Keratinocyte (primary cell): Measurements from ENCODE around the gene ZER1. TPM values are rescaled to one million over a fixed set of nuclear protein-coding genes. Genes with fewer than 3 reads are reported as not detected.

ENCODE experiments used
- DNase-seq: peaks from one replicate; pipeline ENCODE4 v3.0.0-alpha.2; 2011; ENCODE audit warnings: low read depth, missing footprints, low spot score
- FAIRE-seq: peaks from 2 replicates; lab custom pipeline; 2011; peaks lifted over from hg19 to GRCh38; lab: Jason Lieb, UNC
- H2AFZ ChIP-seq: 2 replicates; pipeline ENCODE4 v1.6.0; 2012; ENCODE audit warnings: low read length, control low read depth, inconsistent platforms; ENCODE audit not compliant: control insufficient read depth
- H3K27ac ChIP-seq: 2 replicates; pipeline ENCODE4 v1.5.1; 2011; ENCODE audit warnings: low read length; ENCODE audit not compliant: control insufficient read depth, insufficient read depth
- H3K27me3 ChIP-seq: 3 replicates; pipeline ENCODE4 v1.6.0; 2011; ENCODE audit warnings: low read length; ENCODE audit not compliant: control insufficient read depth, insufficient read depth; ENCODE audit errors: extremely low read depth
- H3K36me3 ChIP-seq, 2 experiments: 2 replicates in 1 of 2; 3 replicates in 1 of 2; pipeline ENCODE4 v1.5.1; 2011; ENCODE audit warnings: low read length in 2 of 2, mild to moderate bottlenecking in 1 of 2; ENCODE audit not compliant: control insufficient read depth in 2 of 2, insufficient read depth in 2 of 2; ENCODE audit errors: extremely low read depth in 1 of 2
- H3K4me1 ChIP-seq: 3 replicates; pipeline ENCODE4 v1.5.1; 2011; ENCODE audit warnings: low read length; ENCODE audit not compliant: control insufficient read depth, insufficient read depth; ENCODE audit errors: extremely low read depth
- H3K4me2 ChIP-seq: 3 replicates; pipeline ENCODE4 v1.6.0; 2011; ENCODE audit warnings: low read depth, low read length; ENCODE audit not compliant: control insufficient read depth, insufficient read depth; ENCODE audit errors: extremely low read depth
- H3K4me3 ChIP-seq, 3 experiments: fragments of 200-600 bp in 1 of 3; sonication (generic) in 1 of 3; 2 replicates in 2 of 3; 3 replicates in 1 of 3; pipeline ENCODE4 v1.5.1; 2011 to 2016; ENCODE audit warnings: low read length in 3 of 3, mild to moderate bottlenecking in 3 of 3, control low read depth in 2 of 3, inconsistent platforms in 1 of 3, low read depth in 1 of 3, mixed read lengths in 1 of 3, mixed run types in 1 of 3, moderate library complexity in 1 of 3; ENCODE audit not compliant: control insufficient read depth in 2 of 3, insufficient read depth in 2 of 3; ENCODE audit errors: extremely low read depth in 1 of 3
- H3K79me2 ChIP-seq: 2 replicates; pipeline ENCODE4 v1.6.0; 2012; ENCODE audit warnings: low read length; ENCODE audit not compliant: control insufficient read depth, insufficient read depth
- H3K9ac ChIP-seq: 3 replicates; pipeline ENCODE4 v1.6.0; 2011; ENCODE audit warnings: low read length; ENCODE audit not compliant: control insufficient read depth, insufficient read depth; ENCODE audit errors: extremely low read depth
- H3K9me1 ChIP-seq: 3 replicates; pipeline ENCODE4 v1.6.0; 2011; ENCODE audit warnings: low read length; ENCODE audit not compliant: control insufficient read depth, insufficient read depth; ENCODE audit errors: extremely low read depth
- H3K9me3 ChIP-seq: 2 replicates; pipeline ENCODE4 v1.5.1; 2012; ENCODE audit warnings: low read depth, low read length; ENCODE audit not compliant: control insufficient read depth
- H4K20me1 ChIP-seq: 3 replicates; pipeline ENCODE4 v1.6.0; 2011; ENCODE audit warnings: low read length; ENCODE audit not compliant: control insufficient read depth, insufficient read depth; ENCODE audit errors: extremely low read depth
- CTCF ChIP-seq, 3 experiments: IDR thresholded peaks in 1 of 3; conservative IDR thresholded peaks in 1 of 3; optimal IDR thresholded peaks in 1 of 3; 2 replicates in 2 of 3; 3 replicates in 1 of 3; pipeline versions ENCODE3 to v1.5.1; 2011; ENCODE audit warnings: low read length in 3 of 3, mild to moderate bottlenecking in 3 of 3, moderate library complexity in 2 of 3, control low read depth in 1 of 3, inconsistent platforms in 1 of 3; ENCODE audit not compliant: insufficient read depth in 2 of 3; ENCODE audit errors: extremely low read depth in 1 of 3
- EZH2 ChIP-seq: IDR thresholded peaks from one replicate; pipeline ENCODE4 v1.6.1; 2012; ENCODE audit warnings: inconsistent platforms, mild to moderate bottlenecking, low read length, moderate library complexity
- dilution Hi-C: fragments of 300-500 bp; cut with MboI; formaldehyde crosslinking; loops from one replicate; pipeline ENCODE4 v1.7.0; 2020; ENCODE audit warnings: low sequenced_read_pairs; ENCODE audit not compliant: extremely low pct_ligation_motif_present
- polyA plus RNA-seq, 5 experiments: library from polyadenylated mRNA; depleted of rRNA in 3 of 5; stranded (reverse) in 3 of 5; stranded (forward) in 1 of 5; unstranded in 1 of 5; fragments of >200 nt; gene quantifications; 1 replicate in 1 of 5; 2 replicates in 3 of 5; 3 replicates in 1 of 5; pipeline versions ENCODE4 v1.2.1 to v1.2.3, GENCODE V29; 2011 to 2012; ENCODE audit warnings: missing spikeins in 2 of 5, low read depth in 1 of 5, low replicate concordance in 1 of 5

The ZER1 gene
- polyA plus RNA-seq, 1 donor (not counting 4 experiments of a cell fraction or from before 2014, with no cell fraction given): 14.9 TPM

GRCh38 chr9:128792978-128793686 lies 21.4 kb upstream of the ZER1 start:
- no peaks in the 10 kb centered on the region for H3K27me3 ChIP-seq
- no peak overlapping the region for H2AFZ ChIP-seq
- H3K36me3 ChIP-seq: peaks cover 23 to 24% of the 10 kb centered on the region in 2 experiments
- H3K4me2 ChIP-seq: no peak overlapping the region
- H3K9ac ChIP-seq: no peak overlapping the region
- H3K27ac ChIP-seq: no peak overlapping the region
- H3K79me2 ChIP-seq: peaks cover under 1% of the 10 kb centered on the region
- H3K9me1 ChIP-seq: no peaks in the 10 kb centered on the region
- H3K4me3 ChIP-seq: no peak overlapping the region
- H3K4me1 ChIP-seq: peaks cover 3% of the 10 kb centered on the region
- TF ChIP-seq CTCF (optimal IDR thresholded peaks at IDR 0.05 in 1 of 3, IDR thresholded peaks at IDR 0.05 in 1 of 3, conservative IDR thresholded peaks at IDR 0.05 in 1 of 3; ENCODE audit: extremely low read depth in 1 of 3, insufficient read depth in 2 of 3, low read length in 3 of 3) (no peak), EZH2 (no peak)
- no peaks in the 10 kb centered on the region for H3K9me3 ChIP-seq
- DNase-seq (no peak), FAIRE-seq (no peak)
- H4K20me1 ChIP-seq: no peaks in the 10 kb centered on the region
- dilution Hi-C loops: no loop called here

GRCh38 chr9:128792134-128792533 lies 20.4 kb upstream of the ZER1 start:
- Histone ChIP-seq H3K36me3 (peaks cover 20 to 21% of the 10 kb centered on the region in 2 experiments), H3K9ac (no peak overlapping the region), H4K20me1 (no peaks in the 10 kb centered on the region), H3K9me1 (no peaks in the 10 kb centered on the region), H3K4me1 (peaks cover 8% of the 10 kb centered on the region), H3K79me2 (peaks cover 10% of the 10 kb centered on the region), H3K27me3 (no peaks in the 10 kb centered on the region), H3K4me3 (no peak overlapping the region), H3K4me2 (no peak overlapping the region), H3K27ac (no peak overlapping the region), H2AFZ (no peak overlapping the region), H3K9me3 (no peaks in the 10 kb centered on the region)
- TF ChIP-seq CTCF (optimal IDR thresholded peaks at IDR 0.05 in 1 of 3, IDR thresholded peaks at IDR 0.05 in 1 of 3, conservative IDR thresholded peaks at IDR 0.05 in 1 of 3; ENCODE audit: extremely low read depth in 1 of 3, insufficient read depth in 2 of 3, low read length in 3 of 3): no peak
- no peak for DNase-seq
- dilution Hi-C loops: no loop called here
- FAIRE-seq: no peak
